HepG2 (cell line): ENCODE data around the gene FMNL1. TPM values are rescaled to one million over a fixed set of nuclear protein-coding genes. Genes with fewer than 3 reads are reported as not detected.

Experiments used
- AGO1 ChIP-seq: fragments of 200-400 bp; formaldehyde crosslinking; IDR thresholded peaks from 2 replicates; pipeline ENCODE4 v1.6.1; 2017; ENCODE audit warnings: mild to moderate bottlenecking, low read depth, low read length, moderate library complexity; ENCODE audit not compliant: poor library complexity, severe bottlenecking
- AKNA ChIP-seq: sonication (generic); formaldehyde crosslinking; IDR thresholded peaks from 2 replicates; pipeline ENCODE4 v1.4.0; 2020; ENCODE audit warnings: missing genetic modification reagents, borderline replicate concordance
- CHD4 ChIP-seq: fragments of 200-600 bp; sonication (generic); IDR thresholded peaks from 2 replicates; pipeline ENCODE4 v1.7.0; 2017; ENCODE audit warnings: mild to moderate bottlenecking, low read length, borderline replicate concordance
- DR1 ChIP-seq: sonication (generic); formaldehyde crosslinking; IDR thresholded peaks from 2 replicates; pipeline ENCODE4 v1.8.0; 2021; ENCODE audit warnings: mild to moderate bottlenecking, missing genetic modification reagents, inconsistent platforms
- GMEB2 ChIP-seq: IDR thresholded peaks from 2 replicates; pipeline ENCODE4 v1.6.1; 2016; ENCODE audit warnings: missing biosample characterization, missing genetic modification reagents, low read depth
- IKZF4 ChIP-seq: sonication (generic); formaldehyde crosslinking; IDR thresholded peaks from 2 replicates; pipeline ENCODE4 v1.5.1; 2020; ENCODE audit warnings: borderline replicate concordance, mild to moderate bottlenecking, low read depth, missing genetic modification reagents; ENCODE audit errors: not compliant biosample characterization
- NCOA5 ChIP-seq: sonication (generic); formaldehyde crosslinking; IDR thresholded peaks from 2 replicates; pipeline ENCODE4 v1.4.0; 2020; ENCODE audit warnings: missing genetic modification reagents
- NFATC3 ChIP-seq: sonication (generic); formaldehyde crosslinking; IDR thresholded peaks from 2 replicates; pipeline ENCODE4 v1.5.1; 2020; ENCODE audit warnings: mild to moderate bottlenecking, missing genetic modification reagents
- NKX3-1 ChIP-seq: sonication (generic); formaldehyde crosslinking; IDR thresholded peaks from 2 replicates; pipeline ENCODE4 v1.5.0; 2020; ENCODE audit warnings: missing genetic modification reagents
- REST ChIP-seq, 2 experiments: IDR thresholded peaks; 2 replicates each; pipeline ENCODE4 v1.6.1; 2011 to 2012; ENCODE audit warnings: low read length in 2 of 2, borderline replicate concordance in 1 of 2, low read depth in 1 of 2, mild to moderate bottlenecking in 1 of 2, moderate library complexity in 1 of 2
- RXRA ChIP-seq: sonication (generic); formaldehyde crosslinking; IDR thresholded peaks from 2 replicates; pipeline ENCODE4 v1.5.1; 2020; ENCODE audit warnings: missing genetic modification reagents
- SAP130 ChIP-seq: IDR thresholded peaks from 2 replicates; pipeline ENCODE4 v1.6.1; 2016; ENCODE audit warnings: low read depth
- WIZ ChIP-seq: sonication (generic); formaldehyde crosslinking; IDR thresholded peaks from 2 replicates; pipeline ENCODE4 v1.5.1; 2020; ENCODE audit warnings: mild to moderate bottlenecking, missing genetic modification reagents
- ZBTB20 ChIP-seq: sonication (generic); formaldehyde crosslinking; IDR thresholded peaks from 2 replicates; pipeline ENCODE4 v1.8.1; 2023; ENCODE audit warnings: missing genetic modification reagents, low read depth, mild to moderate bottlenecking, borderline replicate concordance
- ZNF224 ChIP-seq: sonication (generic); formaldehyde crosslinking; IDR thresholded peaks from 2 replicates; pipeline ENCODE4 v1.5.0; 2020; ENCODE audit warnings: mild to moderate bottlenecking, missing genetic modification reagents
- ZNF234 ChIP-seq: sonication (generic); formaldehyde crosslinking; conservative IDR thresholded peaks from 2 replicates; pipeline ENCODE4 v1.5.1; 2020; ENCODE audit warnings: mild to moderate bottlenecking, missing genetic modification reagents
- ZNF235 ChIP-seq: sonication (generic); formaldehyde crosslinking; IDR thresholded peaks from 2 replicates; pipeline ENCODE4 v1.8.1; 2023; ENCODE audit warnings: mild to moderate bottlenecking, missing genetic modification reagents, borderline replicate concordance
- ZNF432 ChIP-seq: sonication (generic); formaldehyde crosslinking; IDR thresholded peaks from 2 replicates; pipeline ENCODE4 v1.5.0; 2020; ENCODE audit warnings: missing genetic modification reagents, mild to moderate bottlenecking, borderline replicate concordance
- ZNF672 ChIP-seq: sonication (generic); formaldehyde crosslinking; IDR thresholded peaks from 2 replicates; pipeline ENCODE4 v1.8.1; 2022; ENCODE audit warnings: missing genetic modification reagents
- polyA plus RNA-seq, 8 experiments: library from polyadenylated mRNA; depleted of rRNA in 3 of 8; stranded (reverse) in 7 of 8; unstranded in 1 of 8; fragments of >200 nt; fragmentation: Illumina TruSeq in 4 of 8; extraction: Trizol in 4 of 8; gene quantifications; 2 replicates each; pipeline versions ENCODE4 v1.2.1 to v1.2.3, GENCODE V29; 2011 to 2016; ENCODE audit warnings: low read depth in 4 of 8, missing spikeins in 1 of 8, mixed read lengths in 1 of 8; ENCODE audit not compliant: insufficient read depth in 1 of 8
- total RNA-seq, 5 experiments: library from RNA; depleted of rRNA; stranded (reverse); fragments of >200 nt; fragmentation: Illumina TruSeq; extraction: Trizol; gene quantifications; 2 replicates each; pipeline ENCODE4 v1.2.3, GENCODE V29; 2016; ENCODE audit warnings: low read depth in 1 of 5

The FMNL1 gene
- total and polyA plus RNA-seq, 2 of the 13 experiments (the other 11 are each of a cell fraction or from before 2014, with no cell fraction given) = 0.53 to 0.70 TPM

- TF ChIP-seq ZNF224 (CRISPR knock-in tag) (no peak), NKX3-1 (CRISPR knock-in tag) (0 out of 2 replicates have a peak, but pooled peaks have one; percentile 12), REST (IDR thresholded peaks at IDR 0.05; ENCODE audit: borderline replicate concordance in 1 of 2, low read depth in 1 of 2, low read length in 2 of 2) (no peak), WIZ (CRISPR knock-in tag) (no peak), DR1 (peak; percentile 58; the same call in 1 of the 2 replicates), AKNA (CRISPR knock-in tag) (no peak; the same call in 1 of the 2 replicates), ZNF672 (no peak), SAP130 (CRISPR knock-in tag) (peak; percentile 78), CHD4 (no peak), IKZF4 (CRISPR knock-in tag) (peak; percentile 18), ZNF432 (no peak), RXRA (no peak; the same call in 1 of the 2 replicates), NFATC3 (CRISPR knock-in tag) (0 out of 2 replicates have a peak, but pooled peaks have one; percentile 10), ZNF234 (no peak), GMEB2 (CRISPR knock-in tag) (no peak), NCOA5 (CRISPR knock-in tag) (no peak), ZNF235 (CRISPR knock-in tag) (peak; percentile 31; the same call in 1 of the 2 replicates), AGO1 (no peak), ZBTB20 (CRISPR knock-in tag) (no peak)
Observed at GRCh38 chr17:45247429-45248131, 25.9 kb downstream of the FMNL1 start (continued).
